Colon (tissue), 2 donors: ENCODE data around the gene SOHLH1.

Experiments used
- FAIRE-seq: peaks from 2 replicates; lab custom pipeline; 2012; peaks lifted over from hg19 to GRCh38; lab: Jason Lieb, UNC
- donor health status: control.
- donor health status: control.

The SOHLH1 gene

GRCh38 chr9:135659252-135659651, 40.0 kb downstream of the SOHLH1 start:
- no peak for FAIRE-seq

- FAIRE-seq = no peak
These were observed 41.9 kb downstream of the SOHLH1 start for GRCh38 chr9:135657416-135657815.

DNA sequence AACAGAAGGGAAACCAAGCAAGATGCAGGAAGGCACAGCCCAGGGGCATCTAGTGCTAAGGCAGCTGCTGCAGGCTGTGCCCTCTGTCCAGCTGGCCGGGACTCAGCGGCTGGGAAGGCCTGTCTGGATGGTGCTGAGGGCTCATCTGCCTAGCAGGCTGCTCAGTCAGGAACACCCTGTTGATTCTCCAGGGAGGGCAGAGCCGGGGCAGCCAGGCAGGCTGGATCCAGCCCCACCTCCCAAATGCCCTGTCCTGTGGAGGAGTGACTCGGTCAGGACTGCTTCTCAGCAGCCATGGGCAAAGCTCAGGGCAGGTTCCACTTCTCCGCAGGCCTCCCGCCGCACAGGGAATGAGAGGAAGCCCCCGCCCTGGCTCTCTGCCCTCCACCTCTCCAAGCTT, 44.0 kb downstream of the SOHLH1 start:
- FAIRE-seq = no peak

DNA sequence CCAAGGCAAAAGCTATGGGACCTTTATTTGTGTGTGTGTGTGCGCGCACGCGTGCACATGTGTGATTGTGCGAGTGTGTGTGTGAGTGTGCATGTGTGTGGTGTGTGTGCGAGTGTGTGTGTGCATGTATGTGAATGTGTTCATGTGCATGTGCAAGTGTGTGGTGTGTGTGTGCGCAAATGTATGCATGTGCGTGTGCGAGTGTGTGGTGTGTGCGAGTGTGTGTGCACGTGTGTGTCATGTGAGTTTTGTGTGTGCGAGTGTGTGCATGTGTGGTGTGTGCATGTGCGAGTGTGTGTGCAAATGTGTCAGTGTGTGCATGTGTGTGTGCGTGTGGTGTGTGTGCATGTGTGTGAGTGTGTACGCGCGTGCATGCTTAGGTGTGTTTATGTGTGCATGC, 48.9 kb downstream of the SOHLH1 start:
- FAIRE-seq = no peak

DNA sequence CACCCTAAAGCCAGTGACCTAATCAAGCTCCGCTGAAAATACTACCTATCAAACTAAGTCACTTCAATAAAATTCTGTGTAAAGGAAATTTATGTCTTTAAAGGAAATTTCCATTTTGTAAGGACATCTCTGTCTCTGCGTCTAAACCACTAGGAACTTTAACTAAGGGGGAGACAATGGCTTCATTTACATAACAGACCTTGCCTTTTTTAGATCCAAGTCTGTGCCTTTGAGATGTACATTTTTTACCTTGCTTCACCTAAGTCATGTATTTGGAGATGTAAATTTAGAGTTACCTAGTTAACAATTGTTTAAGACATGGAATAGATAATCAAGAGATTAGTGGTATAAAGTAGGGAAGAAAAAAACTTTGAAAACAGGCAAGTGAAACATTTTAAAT, 49.8 kb downstream of the SOHLH1 start:
- no peak for FAIRE-seq

- FAIRE-seq = no peak
These were observed 50.5 kb downstream of the SOHLH1 start for GRCh38 chr9:135648494-135649410.

DNA sequence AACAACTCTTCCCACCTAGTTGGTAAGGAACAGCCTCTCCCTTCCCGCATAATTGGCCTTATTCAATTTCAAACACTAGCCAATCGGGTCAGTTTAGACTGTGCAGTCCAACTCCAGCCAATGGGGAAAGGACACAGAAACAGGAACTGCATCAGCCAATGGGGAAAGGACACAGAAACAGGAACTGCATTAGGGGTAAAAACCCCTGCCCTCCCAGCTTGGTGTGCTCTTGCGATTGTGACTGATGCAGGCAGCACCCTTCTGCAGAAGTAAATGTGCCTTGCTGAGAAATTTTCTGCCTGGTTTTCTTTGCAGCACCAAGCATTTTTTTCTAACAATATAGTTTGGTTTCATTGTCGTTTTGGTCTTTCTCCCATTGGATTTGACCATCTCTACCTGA, 51.4 kb downstream of the SOHLH1 start:
- FAIRE-seq = no peak

DNA sequence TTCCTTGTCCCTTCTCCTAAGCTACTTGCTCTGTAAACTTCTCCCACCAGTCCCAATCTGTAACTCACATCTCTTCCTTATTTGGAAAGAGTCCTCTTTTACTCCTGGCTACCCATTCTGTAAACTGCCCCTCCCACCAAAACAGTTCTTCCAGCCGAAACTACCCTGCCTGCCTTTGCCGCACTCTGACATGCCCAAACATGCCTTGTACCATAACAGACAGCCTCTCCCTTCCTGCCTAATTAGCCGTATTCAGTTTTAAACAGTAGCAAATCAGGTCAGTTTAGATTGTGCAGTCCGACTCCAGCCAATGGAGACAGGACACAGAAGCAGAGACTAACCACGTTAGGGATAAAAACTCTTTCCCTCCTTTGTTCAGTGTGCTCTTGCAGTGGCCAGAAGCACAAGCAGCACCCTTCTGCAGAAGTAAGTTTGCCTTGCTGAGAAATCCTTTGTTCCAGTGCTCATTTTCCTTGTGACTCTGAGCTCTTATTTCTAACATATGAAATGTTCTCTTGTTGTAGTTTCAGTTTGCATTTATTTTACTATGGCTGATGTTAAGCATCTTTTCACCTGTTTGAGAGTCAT, 54.6 kb downstream of the SOHLH1 start:
- FAIRE-seq = no peak
